ENCODE results near the gene ICA1L.
"Not testable (repeated sequence)": the region's sequence is repeated elsewhere in the genome, so short reads cannot be mapped to it uniquely, and the experiment has no call there.

GRCh38 chr2:202849343-202849742 is 22.2 kb downstream of the ICA1L start:
- TF ChIP-seq ZNF274 (IDR thresholded peaks at IDR 0.05; ENCODE audit: low read depth, low read length); YY1 (IDR thresholded peaks at IDR 0.05; ENCODE audit: insufficient read depth, insufficient read length); SUZ12 (IDR thresholded peaks at IDR 0.05; ENCODE audit: extremely low read depth, insufficient read depth, insufficient read length): not testable (repeated sequence)
